ENCODE results near the gene NBAS. TPM values are rescaled to one million over a fixed set of nuclear protein-coding genes. Genes with fewer than 3 reads are reported as not detected.

NBAS gene
- 10 to 100 TPM; 27.8 to 34.7 (median 29.2) TPM for total RNA-seq
- 49.1 TPM for total RNA-seq (2013)

DNA sequence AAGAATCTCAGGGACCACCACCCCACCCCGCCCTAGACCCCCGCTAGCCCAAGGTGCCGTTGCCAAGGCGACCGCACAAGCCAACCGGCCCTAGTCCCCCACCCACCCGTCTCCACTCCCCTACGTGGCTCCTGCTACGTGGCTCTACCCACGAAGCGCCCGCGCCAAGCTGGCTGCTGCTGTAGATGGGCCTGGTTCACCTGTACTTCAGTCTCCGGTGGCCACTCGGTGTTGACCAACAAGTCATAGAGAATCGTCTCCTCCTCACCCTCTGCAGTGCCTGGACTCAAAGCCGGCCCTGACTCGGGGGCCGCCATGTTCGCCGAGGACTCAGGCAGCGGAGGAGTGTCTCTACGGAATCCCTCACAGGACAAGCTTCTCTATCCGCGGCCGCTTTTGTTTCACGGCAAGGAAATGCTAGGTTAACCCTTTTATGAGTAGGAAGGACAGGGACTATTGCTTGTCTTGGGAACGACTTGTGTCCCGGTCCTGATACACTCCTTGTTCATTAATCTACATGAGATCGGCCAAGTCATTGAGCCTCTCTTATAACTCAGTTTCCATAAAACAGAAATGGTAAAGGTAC lies at the start of gene NBAS:
Gene NBAS (minus strand): TSS at position 347 of the 586 bp plus-strand sequence. CDS start 30 bp downstream, at position 317.
- no peaks in the 10 kb centered on the region for H3K36me3 ChIP-seq (ENCODE audit: control insufficient read depth, insufficient read depth, low read length)
- H3K9me3 ChIP-seq (ENCODE audit: control insufficient read depth, insufficient read depth, low read length) = no peaks in the 10 kb centered on the region
- TF ChIP-seq, protein P1, sequence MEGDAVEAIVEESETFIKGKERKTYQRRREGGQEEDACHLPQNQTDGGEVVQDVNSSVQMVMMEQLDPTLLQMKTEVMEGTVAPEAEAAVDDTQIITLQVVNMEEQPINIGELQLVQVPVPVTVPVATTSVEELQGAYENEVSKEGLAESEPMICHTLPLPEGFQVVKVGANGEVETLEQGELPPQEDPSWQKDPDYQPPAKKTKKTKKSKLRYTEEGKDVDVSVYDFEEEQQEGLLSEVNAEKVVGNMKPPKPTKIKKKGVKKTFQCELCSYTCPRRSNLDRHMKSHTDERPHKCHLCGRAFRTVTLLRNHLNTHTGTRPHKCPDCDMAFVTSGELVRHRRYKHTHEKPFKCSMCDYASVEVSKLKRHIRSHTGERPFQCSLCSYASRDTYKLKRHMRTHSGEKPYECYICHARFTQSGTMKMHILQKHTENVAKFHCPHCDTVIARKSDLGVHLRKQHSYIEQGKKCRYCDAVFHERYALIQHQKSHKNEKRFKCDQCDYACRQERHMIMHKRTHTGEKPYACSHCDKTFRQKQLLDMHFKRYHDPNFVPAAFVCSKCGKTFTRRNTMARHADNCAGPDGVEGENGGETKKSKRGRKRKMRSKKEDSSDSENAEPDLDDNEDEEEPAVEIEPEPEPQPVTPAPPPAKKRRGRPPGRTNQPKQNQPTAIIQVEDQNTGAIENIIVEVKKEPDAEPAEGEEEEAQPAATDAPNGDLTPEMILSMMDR (IDR thresholded peaks at IDR 0.05) = no peak
- Mint-ChIP-seq H3K27ac (peak within 1 kb of the TSS; percentile 89 to 94), H3K27me3 (ENCODE audit: low read depth in 2 of 2) (peaks cover 18 to 29% of the 10 kb centered on the region in 2 donors), H3K9me3 (no peaks in the 10 kb centered on the region), H3K36me3 (no peaks in the 10 kb centered on the region), H3K4me1 (peaks cover 37 to 40% of the 10 kb centered on the region in 2 donors), H3K4me3 (peak within 1 kb of the TSS; percentile 99)
- intact Hi-C loops (cut with micrococcal nuclease) = loop anchor here (1.0 kb wide), 1 partner anchor 30 kb away; the partner anchor contains the start of gene DDX1
- peak within 1 kb of the TSS; percentile 62 for H3K27ac ChIP-seq (ENCODE audit: low read length)
- WGBS (ENCODE audit: insufficient coverage) = 0% methylated on average over 29 of the region's 30 CpGs
- no peaks in the 10 kb centered on the region for H3K27me3 ChIP-seq (ENCODE audit: control insufficient read depth, insufficient read depth, low read length)
- H3K4me3 ChIP-seq (ENCODE audit: low read length) = peak within 1 kb of the TSS; percentile 85
- ATAC-seq (peak; percentile 89 to 92 (median 90)), DNase-seq (peak; percentile 50 to 87)
- H3K4me1 ChIP-seq (ENCODE audit: control insufficient read depth, insufficient read depth, low read length) = peaks cover 10% of the 10 kb centered on the region

DNA sequence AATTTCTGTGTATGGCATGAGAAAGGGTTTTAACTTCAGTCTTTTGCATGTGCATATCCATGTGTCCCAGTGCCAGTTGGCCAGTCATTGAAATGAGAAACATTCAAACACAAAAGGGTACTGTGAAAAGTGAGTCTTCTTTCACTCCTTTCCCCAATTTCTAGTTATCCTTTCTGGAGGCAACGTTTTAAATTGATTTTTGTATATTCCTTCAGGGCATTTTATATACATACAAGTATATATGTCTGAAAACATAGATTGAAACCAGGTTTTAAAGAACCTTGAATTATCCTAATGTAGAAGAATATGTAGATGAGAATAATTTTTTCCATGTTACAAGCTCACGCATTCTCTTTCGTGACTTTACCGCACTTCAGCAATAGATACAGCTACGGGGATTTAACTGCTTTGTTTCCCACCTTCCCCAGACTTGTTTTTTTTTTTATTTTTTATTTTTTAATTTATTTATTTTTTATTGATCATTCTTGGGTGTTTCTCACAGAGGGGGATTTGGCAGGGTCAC lies 49.4 kb upstream of the NBAS start:
- Mint-ChIP-seq H3K36me3 (peaks cover 7% of the 10 kb centered on the region), H3K27ac (no peak overlapping the region), H3K4me1 (peaks cover 0 to 14% of the 10 kb centered on the region in 2 donors), H3K27me3 (ENCODE audit: low read depth in 2 of 2) (no peaks in the 10 kb centered on the region), H3K9me3 (no peaks in the 10 kb centered on the region), H3K4me3 (no peak overlapping the region)
- H3K9me3 ChIP-seq (ENCODE audit: control insufficient read depth, insufficient read depth, low read length) = no peaks in the 10 kb centered on the region
- intact Hi-C loops (cut with micrococcal nuclease) = no loop called here
- no peak overlapping the region for H3K4me3 ChIP-seq (ENCODE audit: low read length)
- no peak overlapping the region for H3K27ac ChIP-seq (ENCODE audit: low read length)
- no peak for ATAC-seq
- TF ChIP-seq, protein P1 (IDR thresholded peaks at IDR 0.05) = no peak
- no peaks in the 10 kb centered on the region for H3K27me3 ChIP-seq (ENCODE audit: control insufficient read depth, insufficient read depth, low read length)
- peaks cover 60% of the 10 kb centered on the region for H3K36me3 ChIP-seq (ENCODE audit: control insufficient read depth, insufficient read depth, low read length)
- H3K4me1 ChIP-seq (ENCODE audit: control insufficient read depth, insufficient read depth, low read length) = no peaks in the 10 kb centered on the region
- WGBS (ENCODE audit: insufficient coverage) = 100% methylated on average over 3 of the region's 5 CpGs
- DNase-seq = no peak

DNA sequence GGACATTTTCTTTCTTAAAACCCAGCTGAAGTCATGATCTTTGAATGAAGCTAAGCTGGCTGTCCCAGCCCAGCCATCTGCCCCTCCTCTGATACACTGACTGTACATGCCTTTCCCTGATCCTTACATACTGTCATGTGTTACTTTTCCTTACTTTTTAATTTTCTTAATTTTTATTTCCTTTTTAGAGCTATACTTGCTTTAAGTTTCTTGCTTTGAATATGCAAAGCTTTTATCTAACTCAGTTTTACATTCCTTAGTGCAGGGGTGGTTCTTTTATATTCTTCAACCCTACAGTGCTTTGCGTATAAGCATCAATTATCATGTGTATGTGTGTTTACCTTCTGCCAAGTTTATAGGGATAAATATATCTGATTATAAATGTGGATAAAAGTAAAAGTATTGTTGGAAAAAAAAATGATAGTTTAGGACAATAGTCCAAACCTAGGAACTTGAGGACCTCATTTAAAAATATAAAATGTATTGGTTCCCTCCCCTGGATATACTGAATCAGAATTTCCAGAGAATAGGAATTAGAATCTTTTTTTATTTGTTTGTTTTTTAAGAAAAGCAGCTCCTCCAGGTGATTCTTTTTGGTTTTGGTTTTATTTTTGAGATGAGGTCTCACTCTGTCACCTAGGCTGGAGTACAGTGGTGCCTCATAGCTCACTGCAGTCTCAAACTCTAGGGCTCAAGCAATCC lies 48.4 kb upstream of the NBAS start:
- WGBS (ENCODE audit: insufficient coverage) = no CpG with 5 or more reads among the region's 1 CpG
- Histone ChIP-seq H3K9me3 (ENCODE audit: control insufficient read depth, insufficient read depth, low read length) (no peaks in the 10 kb centered on the region), H3K4me1 (ENCODE audit: control insufficient read depth, insufficient read depth, low read length) (no peaks in the 10 kb centered on the region), H3K36me3 (ENCODE audit: control insufficient read depth, insufficient read depth, low read length) (peaks cover 65% of the 10 kb centered on the region), H3K27me3 (ENCODE audit: control insufficient read depth, insufficient read depth, low read length) (no peaks in the 10 kb centered on the region), H3K4me3 (ENCODE audit: low read length) (no peak overlapping the region), H3K27ac (ENCODE audit: low read length) (no peak overlapping the region)
- no peaks in the 10 kb centered on the region for H3K27me3 Mint-ChIP-seq (ENCODE audit: low read depth in 2 of 2)
- ATAC-seq (no peak), DNase-seq (no peak)
- H3K4me1 Mint-ChIP-seq = peaks cover 0 to 4% of the 10 kb centered on the region in 2 donors
- no peak overlapping the region for H3K4me3 Mint-ChIP-seq
- no peak overlapping the region for H3K27ac Mint-ChIP-seq
- H3K36me3 Mint-ChIP-seq = peaks cover 17% of the 10 kb centered on the region
- intact Hi-C loops (cut with micrococcal nuclease) = no loop called here
- TF ChIP-seq, protein P1 (IDR thresholded peaks at IDR 0.05) = no peak
- H3K9me3 Mint-ChIP-seq = no peaks in the 10 kb centered on the region

All from natural killer cell (primary cell).